CD14-positive monocyte (primary cell): Measurements from ENCODE around the gene NXPH3. TPM values are rescaled to one million over a fixed set of nuclear protein-coding genes. Genes with fewer than 3 reads are reported as not detected.
"Not testable (repeated sequence)": the region's sequence is repeated elsewhere in the genome, so short reads cannot be mapped to it uniquely, and the experiment has no call there.

ENCODE experiments used
- DNase-seq, 3 donors: peaks; one replicate each; pipeline ENCODE4 v3.0.0-alpha.2; 2011 to 2022
- H2AFZ ChIP-seq: 2 replicates; pipeline ENCODE4 v1.6.0; 2012; ENCODE audit warnings: mild to moderate bottlenecking, low read depth, low read length, inconsistent platforms; ENCODE audit not compliant: insufficient read depth, poor library complexity, severe bottlenecking
- H3K27ac ChIP-seq, 2 donors: 1 replicate in 1 of 2; 2 replicates in 1 of 2; pipeline ENCODE4 v1.5.1; 2012 to 2013; ENCODE audit warnings: low read length in 2 of 2, control low read depth in 1 of 2, inconsistent platforms in 1 of 2, low read depth in 1 of 2, mild to moderate bottlenecking in 1 of 2
- H3K27me3 ChIP-seq, 2 donors: one replicate each; pipeline versions ENCODE4 v1.6.0 to v1.6.1; 2011 to 2013; ENCODE audit warnings: low read length in 2 of 2; ENCODE audit not compliant: control insufficient read depth in 2 of 2, insufficient read depth in 2 of 2
- H3K36me3 ChIP-seq, 2 donors: replicated peaks in 1 of 2; 1 replicate in 1 of 2; 2 replicates in 1 of 2; pipeline versions ENCODE4 v1.5.1 to v1.6.1; 2012 to 2013; ENCODE audit warnings: low read length in 2 of 2, control low read depth in 1 of 2, inconsistent platforms in 1 of 2, mild to moderate bottlenecking in 1 of 2; ENCODE audit not compliant: insufficient read depth in 2 of 2, control insufficient read depth in 1 of 2
- H3K4me1 ChIP-seq, 2 donors: 1 replicate in 1 of 2; 2 replicates in 1 of 2; pipeline versions ENCODE4 v1.5.1 to v1.6.1; 2012 to 2013; ENCODE audit warnings: low read length in 2 of 2, control low read depth in 1 of 2, inconsistent platforms in 1 of 2, mild to moderate bottlenecking in 1 of 2, moderate library complexity in 1 of 2; ENCODE audit not compliant: insufficient read depth in 2 of 2, control insufficient read depth in 1 of 2
- H3K4me2 ChIP-seq: replicated peaks from 2 replicates; pipeline ENCODE3; 2012; ENCODE audit warnings: low read length, moderate library complexity, mild to moderate bottlenecking; ENCODE audit not compliant: poor library complexity, severe bottlenecking; ENCODE audit errors: extremely low read depth
- H3K4me3 ChIP-seq, 3 experiments: fragments of 200-600 bp in 1 of 3; sonication (generic) in 1 of 3; replicated peaks in 1 of 3; 1 replicate in 2 of 3; 2 replicates in 1 of 3; pipeline ENCODE4 v1.5.1; 2011 to 2013; ENCODE audit warnings: low read length in 3 of 3, mild to moderate bottlenecking in 3 of 3, control low read depth in 2 of 3, low read depth in 2 of 3, inconsistent platforms in 1 of 3, moderate library complexity in 1 of 3
- H3K79me2 ChIP-seq: 2 replicates; pipeline ENCODE4 v1.6.0; 2012; ENCODE audit warnings: mild to moderate bottlenecking, control low read depth, inconsistent platforms, low read length, moderate library complexity; ENCODE audit not compliant: insufficient read depth
- H3K9ac ChIP-seq: 2 replicates; pipeline ENCODE4 v1.6.0; 2017; ENCODE audit warnings: low read length, mild to moderate bottlenecking; ENCODE audit not compliant: insufficient read depth, poor library complexity, severe bottlenecking
- H3K9me3 ChIP-seq, 2 donors: replicated peaks in 1 of 2; 1 replicate in 1 of 2; 2 replicates in 1 of 2; pipeline versions ENCODE4 v1.5.1 to v1.6.1; 2012 to 2013; ENCODE audit warnings: low read length in 2 of 2, control low read depth in 1 of 2; ENCODE audit not compliant: control insufficient read depth in 1 of 2, insufficient read depth in 1 of 2
- H4K20me1 ChIP-seq: 2 replicates; pipeline ENCODE4 v1.6.0; 2012; ENCODE audit warnings: mild to moderate bottlenecking, low read length, control low read depth, moderate library complexity; ENCODE audit not compliant: insufficient read depth
- H3K27ac Mint-ChIP-seq, 7 donors: one replicate each; pipeline ENCODE4 v1.8.0; 2020; ENCODE audit warnings: mild to moderate bottlenecking in 7 of 7, mixed read lengths in 7 of 7, moderate library complexity in 6 of 7, inconsistent platforms in 2 of 7
- H3K27me3 Mint-ChIP-seq, 3 donors: one replicate each; pipeline ENCODE4 v1.8.0; 2021 to 2022; ENCODE audit warnings: low read depth in 3 of 3, mild to moderate bottlenecking in 3 of 3, mixed read lengths in 3 of 3, moderate library complexity in 3 of 3, inconsistent platforms in 1 of 3
- H3K36me3 Mint-ChIP-seq, 2 donors: one replicate each; pipeline ENCODE4 v1.8.0; 2020; ENCODE audit warnings: mixed read lengths in 2 of 2, inconsistent platforms in 1 of 2, mild to moderate bottlenecking in 1 of 2
- H3K4me1 Mint-ChIP-seq: one replicate; pipeline ENCODE4 v1.8.0; 2020; ENCODE audit warnings: mild to moderate bottlenecking, mixed read lengths
- H3K4me3 Mint-ChIP-seq, 2 donors: one replicate each; pipeline ENCODE4 v1.8.0; 2020; ENCODE audit warnings: mild to moderate bottlenecking in 2 of 2, mixed read lengths in 2 of 2, moderate library complexity in 1 of 2
- H3K9me3 Mint-ChIP-seq, 7 donors: one replicate each; pipeline ENCODE4 v1.8.0; 2020 to 2022; ENCODE audit warnings: mixed read lengths in 7 of 7, mild to moderate bottlenecking in 6 of 7, moderate library complexity in 6 of 7, inconsistent platforms in 2 of 7
- CTCF ChIP-seq: fragments of 200-600 bp; IDR thresholded peaks from one replicate; pipeline ENCODE4 v1.8.0; 2022; ENCODE audit warnings: antibody characterized with exemption, mild to moderate bottlenecking
- WGBS: methylation state at CpG from one replicate; pipeline ENCODE4 v1.1.5; 2013; ENCODE audit warnings: missing lambda C conversion rate; ENCODE audit not compliant: insufficient coverage; 5-methylcytosine and 5-hydroxymethylcytosine counted together
- intact Hi-C, 2 donors: fragments of 100-400 bp; cut with micrococcal nuclease; formaldehyde crosslinking; loops; one replicate each; pipeline versions ENCODE4 v1.15.0 to v1.15.1; 2023
- polyA plus RNA-seq, 3 donors: library from polyadenylated mRNA; depleted of rRNA in 1 of 3; unstranded in 2 of 3; stranded (reverse) in 1 of 3; fragments of 300-500 nt in 2 of 3; fragments of >200 nt in 1 of 3; fragmentation: Illumina TruSeq in 2 of 3; gene quantifications; 1 replicate in 2 of 3; 2 replicates in 1 of 3; pipeline ENCODE4 v1.2.3, GENCODE V29; 2012 to 2021

NXPH3 gene
- polyA plus RNA-seq, 3 donors: not detected

DNA sequence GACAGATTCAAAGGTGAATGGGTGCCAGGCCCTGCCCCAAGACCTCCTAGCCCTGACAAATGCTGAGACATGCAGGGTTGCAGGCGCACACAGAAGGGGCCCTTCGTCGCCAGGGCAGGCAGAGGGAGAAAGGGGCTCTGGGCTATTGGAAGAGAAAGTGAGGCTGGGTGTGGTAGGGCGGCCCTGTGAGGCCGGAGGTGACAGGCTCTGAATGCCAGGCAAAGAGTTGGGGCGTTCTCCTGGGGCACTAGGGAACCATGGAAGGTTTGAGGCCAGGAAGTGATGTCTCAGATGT is 26.4 kb upstream of the NXPH3 start:
- intact Hi-C loops: loop anchor here in 1 of 2 donors (10.0 kb wide), 1 partner anchor 114 kb away; no protein-coding TSS in a partner anchor
- Mint-ChIP-seq H3K27ac (no peak overlapping the region), H3K4me1 (peaks cover 6% of the 10 kb centered on the region), H3K4me3 (no peak overlapping the region), H3K27me3 (peaks cover 5 to 9% (median 8%) of the 10 kb centered on the region in 3 donors), H3K9me3 (peaks cover 0 to 3% (median under 1%) of the 10 kb centered on the region in 7 donors), H3K36me3 (no peaks in the 10 kb centered on the region)
- DNase-seq: no peak
- Histone ChIP-seq H3K27me3 (no peaks in the 10 kb centered on the region), H3K4me1 (peaks cover 0 to 5% of the 10 kb centered on the region in 2 donors), H3K4me3 (no peak overlapping the region), H3K36me3 (no peaks in the 10 kb centered on the region), H4K20me1 (no peaks in the 10 kb centered on the region), H3K4me2 (no peak overlapping the region), H3K27ac (no peak overlapping the region), H2AFZ (no peak overlapping the region), H3K9me3 (peaks cover 0 to 5% of the 10 kb centered on the region in 2 donors), H3K79me2 (no peaks in the 10 kb centered on the region), H3K9ac (no peak overlapping the region)
- 90% methylated on average over 6 of the region's 6 CpGs for WGBS
- TF ChIP-seq CTCF: no peak

GRCh38 chr17:49549691-49550678 is 25.7 kb upstream of the NXPH3 start:
- Mint-ChIP-seq H3K4me3 (no peak overlapping the region), H3K27ac (no peak overlapping the region), H3K4me1 (peaks cover 6% of the 10 kb centered on the region), H3K27me3 (peaks cover 5 to 8% (median 6%) of the 10 kb centered on the region in 3 donors), H3K9me3 (no peaks in the 10 kb centered on the region), H3K36me3 (no peaks in the 10 kb centered on the region)
- Histone ChIP-seq H3K4me2 (no peak overlapping the region), H3K9me3 (no peaks in the 10 kb centered on the region), H3K4me3 (no peak overlapping the region), H3K4me1 (peaks cover 0 to 5% of the 10 kb centered on the region in 2 donors), H3K27ac (no peak overlapping the region), H4K20me1 (no peaks in the 10 kb centered on the region), H2AFZ (no peak overlapping the region), H3K9ac (no peak overlapping the region), H3K79me2 (no peaks in the 10 kb centered on the region), H3K36me3 (no peaks in the 10 kb centered on the region), H3K27me3 (no peaks in the 10 kb centered on the region)
- 93% methylated on average over 16 of the region's 20 CpGs for WGBS
- TF ChIP-seq CTCF: no peak
- intact Hi-C loops: loop anchor here (10.0 kb wide), 2 partner anchors 115 to 245 kb away; no protein-coding TSS in a partner anchor
- DNase-seq: no peak

- not testable (repeated sequence) for H4K20me1 ChIP-seq, H3K4me3 ChIP-seq, H3K9me3 Mint-ChIP-seq, H3K36me3 ChIP-seq, H3K27ac Mint-ChIP-seq, H3K79me2 ChIP-seq, H3K27me3 ChIP-seq, DNase-seq, H3K4me1 ChIP-seq, H3K4me1 Mint-ChIP-seq, H3K4me3 Mint-ChIP-seq, H3K36me3 Mint-ChIP-seq, H3K9me3 ChIP-seq, H3K9ac ChIP-seq, H3K4me2 ChIP-seq, H3K27ac ChIP-seq, H2AFZ ChIP-seq
- peaks cover 5 to 10% (median 6%) of the 10 kb centered on the region in 3 donors for H3K27me3 Mint-ChIP-seq
- intact Hi-C loops: loop anchor here (10.0 kb wide), 2 partner anchors 116 to 246 kb away; no protein-coding TSS in a partner anchor
- WGBS: 98% methylated on average over 6 of the region's 9 CpGs
Measured at GRCh38 chr17:49550764-49551163, 24.9 kb upstream of the NXPH3 start.
